HUDEP-2 (cell line): ENCODE results near the gene NEDD8.

Source experiments
- DNase-seq, 76 experiments: peaks; one replicate each; lab custom pipeline; 2025; ENCODE audit not compliant: unreplicated experiment in 76 of 76; lab: John Stamatoyannopoulos, UW

The NEDD8 gene

GRCh38 chr14:24264298-24264697 is 32.1 kb upstream of the NEDD8 start:
- DNase-seq = no peak

GRCh38 chr14:24263848-24264247 is 31.7 kb upstream of the NEDD8 start:
- DNase-seq = no peak

- DNase-seq = no peak
Observed at GRCh38 chr14:24262821-24263733, 30.9 kb upstream of the NEDD8 start, which contains the start of gene TGM1. Gene TGM1 (minus strand): TSS chr14:24263177. CDS start chr14:24262352, 825 bp downstream.

GRCh38 chr14:24261969-24262327 is 29.8 kb upstream of the NEDD8 start:
- no peak for DNase-seq

GRCh38 chr14:24261256-24261968 is 29.2 kb upstream of the NEDD8 start:
- no peak for DNase-seq

DNA sequence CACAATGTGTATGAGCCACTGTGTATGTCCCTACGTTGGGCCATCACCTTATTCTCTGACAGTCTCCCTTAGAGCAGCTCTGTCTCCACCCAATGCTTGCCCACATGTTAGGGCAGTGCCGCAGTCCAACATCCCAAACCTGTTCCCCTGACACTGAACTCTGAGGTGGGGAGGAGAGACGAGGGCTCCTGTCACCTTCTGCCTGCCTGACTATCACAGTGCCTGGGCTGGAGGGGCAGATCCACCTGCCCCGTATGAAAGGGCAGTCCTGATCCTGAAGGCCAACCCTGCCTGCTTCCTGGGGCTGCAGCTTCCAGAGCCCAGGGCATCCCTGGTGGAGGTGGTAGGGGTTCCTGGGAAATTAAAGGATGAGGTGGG is 28.6 kb upstream of the NEDD8 start:
- no peak for DNase-seq

DNA sequence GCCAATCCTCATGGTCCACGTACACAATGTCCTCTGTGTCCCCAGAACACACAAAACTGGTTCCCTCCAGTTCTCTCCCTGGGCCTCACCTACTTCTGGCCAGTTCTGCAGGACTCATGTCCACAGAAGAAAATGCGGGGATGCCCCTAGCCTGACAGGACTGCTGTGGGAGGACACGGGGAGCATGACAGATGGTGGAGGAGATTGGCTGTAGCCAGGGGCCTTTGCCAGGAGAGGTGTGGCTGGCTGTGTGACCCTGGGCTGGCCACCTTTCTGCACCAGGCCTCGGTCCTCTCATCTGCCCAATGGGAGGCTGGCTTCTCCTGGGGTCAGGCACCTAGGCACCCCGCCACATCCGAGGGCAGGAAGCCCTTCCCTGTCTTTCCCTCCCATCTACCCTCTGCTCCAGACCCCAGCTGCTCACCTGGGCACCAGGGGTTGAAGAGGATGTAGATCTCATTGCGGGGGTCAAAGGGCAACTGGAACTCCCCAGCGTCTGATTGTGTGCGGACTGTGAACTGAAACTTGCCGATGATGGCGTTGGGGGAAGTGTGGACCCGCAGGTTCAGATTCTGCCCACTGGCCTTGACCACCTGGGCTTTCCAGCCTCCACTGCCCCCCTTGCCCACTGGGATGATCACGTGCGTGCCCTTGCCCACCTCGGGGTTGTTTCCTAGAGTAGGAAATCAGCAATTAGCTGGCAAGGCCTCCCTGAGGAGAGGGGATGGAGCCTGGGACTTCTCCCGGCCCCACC is 28.0 kb upstream of the NEDD8 start:
- peak in 12 of 76 experiments; percentile 4 to 40 (median 18) for DNase-seq

DNA sequence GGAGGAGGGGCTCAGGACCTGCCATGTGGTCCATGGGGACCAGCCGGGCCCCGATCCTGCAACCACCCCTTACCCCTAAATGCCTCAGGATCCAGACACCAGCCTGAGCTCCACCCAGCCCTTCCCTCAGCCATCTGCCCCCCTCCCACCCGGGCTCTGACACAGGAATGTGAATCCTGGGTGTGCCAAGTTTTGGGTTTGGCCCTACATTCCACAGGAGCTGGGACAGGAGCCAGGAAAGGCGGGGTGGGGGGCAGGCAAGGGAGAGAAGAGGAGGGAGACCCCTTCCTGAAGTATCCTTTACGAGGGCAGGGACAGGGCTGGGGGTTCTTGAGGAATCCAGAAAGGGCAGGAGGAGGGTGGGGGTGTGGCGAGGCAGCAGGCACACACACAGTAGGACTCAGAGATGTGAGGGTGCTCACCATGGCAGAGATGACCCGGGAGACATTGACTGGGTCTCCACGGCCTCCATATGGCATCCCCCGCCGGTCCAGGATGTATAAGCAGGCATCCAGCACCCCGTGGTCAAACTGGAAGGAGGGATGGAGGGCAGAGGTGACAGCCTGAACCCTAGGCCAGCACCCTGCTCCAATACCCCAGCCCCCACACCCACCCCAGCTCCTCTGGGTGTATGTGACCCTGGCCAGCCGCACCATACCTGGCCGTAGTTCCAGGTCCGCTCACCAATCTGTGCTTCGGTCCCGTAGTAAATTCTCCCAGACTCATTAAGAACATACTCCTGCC is 27.3 kb upstream of the NEDD8 start:
- no peak for DNase-seq

DNA sequence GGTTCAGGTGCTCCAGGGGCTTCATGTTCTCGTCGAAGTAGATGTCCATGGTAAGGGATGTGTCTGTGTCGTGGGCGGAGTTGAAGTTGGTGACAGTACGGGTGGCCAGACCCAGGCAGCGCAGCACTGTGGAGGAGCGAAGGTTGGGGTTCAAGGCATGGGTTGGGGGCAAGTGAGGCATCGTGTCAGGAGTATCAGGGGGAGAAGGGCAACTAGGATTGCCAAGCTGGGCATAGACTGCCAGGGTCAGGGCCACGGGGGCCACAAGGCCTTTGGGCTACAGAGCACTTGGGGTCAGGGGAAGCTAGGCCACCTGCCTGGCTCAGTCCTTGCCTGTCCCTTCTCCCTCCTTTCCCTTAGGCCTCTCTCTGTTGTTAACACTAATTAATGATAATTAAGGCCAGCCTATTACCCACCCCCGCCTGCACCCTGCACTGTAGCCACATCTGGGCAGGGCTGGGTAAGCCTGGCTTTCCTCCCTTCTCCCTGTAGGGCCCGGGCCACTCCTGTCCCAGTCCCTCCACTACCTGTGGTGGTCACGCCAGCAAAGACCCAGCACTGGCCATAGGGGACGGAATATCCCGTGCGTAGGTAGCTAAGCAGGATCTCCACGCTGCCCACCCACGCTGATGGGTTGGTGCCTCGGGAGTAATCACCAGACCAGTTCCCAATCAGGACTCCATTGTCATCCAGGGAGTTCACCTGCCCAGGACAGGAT is 26.5 kb upstream of the NEDD8 start:
- no peak for DNase-seq

DNA sequence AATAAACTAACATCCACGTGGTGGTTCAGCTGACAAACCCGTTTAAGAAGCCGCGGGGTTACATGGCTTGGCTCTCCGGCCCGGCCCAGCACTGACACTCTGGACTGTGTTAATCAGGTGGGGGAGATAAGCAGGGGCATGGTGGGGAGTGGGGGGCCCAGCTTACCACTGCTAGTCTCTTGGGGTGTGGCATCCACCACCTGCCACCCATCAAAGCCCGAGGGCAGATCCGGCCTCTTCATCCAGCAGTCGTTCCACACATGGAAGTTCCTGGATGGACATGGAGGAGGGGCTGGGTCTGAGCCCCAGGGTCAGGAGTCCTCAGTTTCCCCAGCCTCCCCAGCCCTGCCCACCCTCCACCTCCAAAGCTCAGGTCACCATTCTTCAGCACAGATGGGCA is 26.0 kb upstream of the NEDD8 start:
- no peak for DNase-seq

GRCh38 chr14:24256960-24257359 is 24.8 kb upstream of the NEDD8 start:
- no peak for DNase-seq

DNA sequence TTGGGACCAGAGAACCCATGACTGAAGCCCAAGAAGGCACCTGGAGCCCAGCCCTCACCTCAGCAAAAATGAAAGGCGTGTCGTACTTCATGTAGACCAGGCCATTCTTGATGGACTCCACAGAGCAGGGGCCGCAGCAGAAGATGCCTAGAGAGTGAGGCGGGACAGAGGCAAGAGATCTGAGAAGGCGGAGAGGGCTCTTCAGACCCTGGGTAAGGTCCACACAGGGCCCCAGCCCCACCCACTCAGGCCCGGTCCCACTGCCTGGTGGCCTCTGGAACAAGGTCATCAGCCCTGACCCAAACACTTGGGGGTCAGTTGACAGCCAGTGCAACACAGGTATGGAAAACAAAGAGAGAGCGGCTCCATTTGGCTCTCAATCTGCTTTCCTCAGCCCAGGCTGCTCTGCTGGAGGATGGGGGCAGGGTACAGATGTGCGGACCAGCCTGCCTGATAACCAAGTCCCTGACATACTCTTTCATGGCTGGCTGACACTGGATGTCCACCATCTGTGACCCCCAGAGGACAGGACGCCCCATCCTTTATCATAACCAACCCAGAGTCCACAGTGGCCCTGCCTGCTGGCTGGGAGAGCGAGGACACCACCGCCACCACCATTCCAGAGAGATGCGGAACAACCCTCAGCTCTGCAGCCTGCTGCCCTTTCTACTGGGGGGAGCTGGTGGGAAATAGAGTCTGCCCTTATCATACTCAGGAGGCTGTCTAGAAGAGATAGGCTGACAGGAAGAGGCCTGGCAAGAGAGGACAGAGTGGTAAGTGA is 24.0 kb upstream of the NEDD8 start:
- DNase-seq = peak in 64 of 76 experiments; percentile 11 to 83 (median 54)

DNA sequence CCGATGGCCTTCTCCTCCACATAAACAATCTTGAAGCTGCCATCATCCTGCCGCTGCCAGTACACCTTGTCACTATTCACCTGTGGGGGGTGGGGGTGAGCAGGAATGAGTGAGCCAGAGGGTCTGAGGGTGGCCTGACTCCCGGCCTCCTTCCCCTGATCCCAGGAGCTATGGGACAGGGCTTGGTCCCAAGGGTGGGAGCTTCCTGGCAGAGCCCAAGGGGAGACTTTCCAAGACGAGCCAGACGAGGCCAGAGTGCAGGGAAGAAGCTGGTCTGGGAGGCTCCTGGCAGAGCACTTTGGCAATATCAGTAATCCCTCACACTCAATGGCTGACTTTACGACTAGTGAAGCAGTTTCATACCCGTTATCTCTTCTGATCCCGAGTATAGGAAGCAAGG is 23.3 kb upstream of the NEDD8 start:
- DNase-seq = no peak

- DNase-seq = no peak
Observed at GRCh38 chr14:24254630-24255392, 22.6 kb upstream of the NEDD8 start.

GRCh38 chr14:24253936-24254335 is 21.8 kb upstream of the NEDD8 start:
- DNase-seq = no peak

DNA sequence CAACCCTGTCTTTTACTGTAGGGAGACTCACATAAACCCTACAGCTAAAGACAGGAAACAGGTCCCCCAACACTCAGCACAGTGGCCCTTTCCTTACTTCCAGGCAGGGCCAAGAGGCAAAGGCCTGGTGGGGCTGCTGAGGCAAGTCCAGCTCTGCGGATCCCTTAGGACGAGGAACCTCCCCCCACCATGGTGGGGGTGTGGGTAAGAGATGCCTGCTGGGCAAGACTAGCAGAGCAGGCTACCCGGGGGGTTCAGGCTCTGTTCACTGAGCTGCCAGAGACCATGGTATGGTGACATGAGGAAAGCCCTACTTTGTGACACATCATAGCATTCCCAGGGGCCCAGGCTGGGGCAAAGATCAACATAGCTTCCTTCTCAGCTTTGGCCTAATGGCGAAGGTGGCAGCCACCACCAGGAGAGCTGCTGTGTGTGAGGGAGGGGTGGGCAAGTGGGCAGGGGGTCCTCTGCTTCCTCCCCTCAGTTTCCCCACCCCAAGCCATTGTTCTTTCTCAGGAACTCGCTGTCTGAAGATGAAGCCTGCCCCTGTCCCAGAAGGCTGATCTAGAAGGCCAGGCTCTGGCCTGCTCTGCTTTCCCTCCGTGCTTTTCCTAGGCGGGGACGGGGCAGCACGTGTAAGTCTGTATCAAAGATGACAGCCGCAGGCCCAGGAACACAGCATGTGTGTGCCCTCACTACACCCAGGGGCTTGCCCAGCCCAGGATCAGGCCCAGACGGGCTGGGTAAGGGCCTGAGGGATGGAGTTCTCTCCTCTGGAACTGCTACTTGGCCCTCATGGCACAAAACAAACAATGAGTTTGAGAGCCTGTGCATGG is 20.3 kb upstream of the NEDD8 start:
- no peak for DNase-seq

GRCh38 chr14:24251880-24252288 is 19.7 kb upstream of the NEDD8 start:
- no peak for DNase-seq

DNA sequence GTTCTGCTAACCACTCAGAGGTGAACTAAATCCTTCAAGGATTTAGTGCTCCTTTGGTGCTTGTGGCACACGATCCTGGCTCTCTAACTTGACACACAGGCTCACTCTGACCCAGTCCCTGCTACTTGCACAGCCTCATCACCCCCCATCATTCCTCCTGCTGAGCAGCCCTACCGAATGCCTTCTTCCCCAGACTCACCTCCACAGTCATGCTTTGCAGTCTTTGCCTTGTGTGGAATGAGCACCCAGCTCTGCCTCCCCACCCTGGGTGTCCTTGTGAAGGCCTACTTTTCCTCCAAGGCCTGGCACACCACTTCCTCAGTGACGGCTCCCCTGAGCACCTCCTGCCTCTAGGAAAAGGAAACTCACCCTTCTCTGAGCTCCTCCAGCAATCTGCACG is 18.2 kb upstream of the NEDD8 start:
- no peak for DNase-seq
